HEK293 (cell line): Measurements from ENCODE around the gene KCNJ1.

Source experiments
- CTCF ChIA-PET: fragments of 350-600 bp; formaldehyde crosslinking; extraction: SDS; loops from one replicate; lab custom pipeline; 2021; ENCODE audit warnings: antibody characterized with exemption; lab: Yijun Ruan, JAX
- POLR2A ChIA-PET: fragments of 300-600 bp; formaldehyde crosslinking; extraction: SDS; loops from one replicate; lab custom pipeline; 2020; ENCODE audit warnings: antibody characterized with exemption, inconsistent platforms; lab: Yijun Ruan, JAX
- H3K27ac ChIP-seq: fragments of 200-500 bp; sonication (Bioruptor generic); 2 replicates; pipeline ENCODE4 v1.5.1; 2014; ENCODE audit warnings: low read depth, low read length, control low read depth, inconsistent platforms; ENCODE audit errors: extremely low read depth
- H3K36me3 ChIP-seq, 2 experiments: fragments of 200-500 bp in 1 of 2; sonication (Bioruptor generic) in 1 of 2; 1 replicate in 1 of 2; 2 replicates in 1 of 2; pipeline ENCODE4 v1.5.1; 2014 to 2017; ENCODE audit warnings: inconsistent platforms in 2 of 2, low read length in 2 of 2; ENCODE audit not compliant: control insufficient read depth in 2 of 2, insufficient read depth in 1 of 2
- H3K4me1 ChIP-seq: fragments of 200-500 bp; sonication (Bioruptor generic); 2 replicates; pipeline ENCODE4 v1.5.1; 2014; ENCODE audit warnings: mild to moderate bottlenecking, low read length, inconsistent platforms; ENCODE audit not compliant: control insufficient read depth, insufficient read depth
- H3K4me3 ChIP-seq: 2 replicates; pipeline ENCODE4 v1.5.1; 2011; ENCODE audit warnings: low read depth, mild to moderate bottlenecking, control low read depth, low read length, moderate library complexity
- H3K9me3 ChIP-seq: fragments of 200-500 bp; sonication (Bioruptor generic); 2 replicates; pipeline ENCODE4 v1.5.1; 2014; ENCODE audit warnings: low read depth, low read length, inconsistent platforms; ENCODE audit not compliant: control insufficient read depth, insufficient read depth
- GFI1B ChIP-seq: fragments of 450-650 bp; formaldehyde crosslinking; IDR thresholded peaks from 2 replicates; pipeline ENCODE4 v1.5.1; 2016; ENCODE audit warnings: missing biosample characterization, missing genetic modification characterization
- KLF9 ChIP-seq: fragments of 450-650 bp; formaldehyde crosslinking; IDR thresholded peaks from 2 replicates; pipeline ENCODE4 v1.5.1; 2016; ENCODE audit warnings: missing biosample characterization, missing genetic modification characterization, low read depth
- PATZ1 ChIP-seq: fragments of 450-650 bp; formaldehyde crosslinking; IDR thresholded peaks from 2 replicates; pipeline ENCODE4 v1.5.1; 2016; ENCODE audit warnings: missing biosample characterization, missing genetic modification characterization
- RBAK ChIP-seq: fragments of 450-650 bp; formaldehyde crosslinking; IDR thresholded peaks from 2 replicates; pipeline ENCODE4 v1.5.1; 2016; ENCODE audit warnings: missing biosample characterization, missing genetic modification characterization
- REST ChIP-seq: fragments of 450-650 bp; formaldehyde crosslinking; IDR thresholded peaks from 2 replicates; pipeline ENCODE4 v1.5.1; 2016; ENCODE audit warnings: missing biosample characterization, missing genetic modification characterization
- ZFHX2 ChIP-seq: fragments of 450-650 bp; formaldehyde crosslinking; conservative IDR thresholded peaks from 2 replicates; pipeline ENCODE4 v1.5.1; 2016; ENCODE audit warnings: missing biosample characterization, missing genetic modification characterization
- ZNF248 ChIP-seq: fragments of 450-650 bp; formaldehyde crosslinking; IDR thresholded peaks from 2 replicates; pipeline ENCODE4 v1.5.1; 2017; ENCODE audit warnings: missing biosample characterization, missing genetic modification characterization
- ZNF404 ChIP-seq: fragments of 450-650 bp; formaldehyde crosslinking; IDR thresholded peaks from 2 replicates; pipeline ENCODE4 v1.5.1; 2017; ENCODE audit warnings: missing biosample characterization, missing genetic modification characterization
- ZNF558 ChIP-seq: fragments of 450-650 bp; formaldehyde crosslinking; IDR thresholded peaks from 2 replicates; pipeline ENCODE4 v1.5.1; 2016; ENCODE audit warnings: missing biosample characterization, missing genetic modification characterization
- ZNF623 ChIP-seq: fragments of 450-650 bp; formaldehyde crosslinking; IDR thresholded peaks from 2 replicates; pipeline ENCODE4 v1.5.1; 2016; ENCODE audit warnings: missing biosample characterization, missing genetic modification characterization
- ZXDB ChIP-seq: fragments of 450-650 bp; formaldehyde crosslinking; IDR thresholded peaks from 2 replicates; pipeline ENCODE4 v1.5.1; 2016; ENCODE audit warnings: missing biosample characterization, missing genetic modification characterization
- TF ChIP-seq, protein P1 (sequence below): fragments of 450-650 bp; formaldehyde crosslinking; IDR thresholded peaks from 2 replicates; pipeline ENCODE4 v1.5.1; 2016; ENCODE audit warnings: missing biosample characterization, missing genetic modification characterization
- TF ChIP-seq, protein P2 (sequence below): fragments of 450-650 bp; IDR thresholded peaks from 2 replicates; pipeline ENCODE4 v1.5.1; 2018; ENCODE audit warnings: missing biosample characterization, mild to moderate bottlenecking, missing genetic modification characterization
- TF ChIP-seq, protein P3 (sequence below): fragments of 450-650 bp; formaldehyde crosslinking; IDR thresholded peaks from 2 replicates; pipeline ENCODE4; 2016; ENCODE audit warnings: missing biosample characterization, missing genetic modification characterization
- TF ChIP-seq, protein P4 (sequence below): fragments of 450-650 bp; formaldehyde crosslinking; IDR thresholded peaks from 2 replicates; pipeline ENCODE4 v1.5.1; 2016; ENCODE audit warnings: missing biosample characterization, missing genetic modification characterization

Gene KCNJ1

DNA sequence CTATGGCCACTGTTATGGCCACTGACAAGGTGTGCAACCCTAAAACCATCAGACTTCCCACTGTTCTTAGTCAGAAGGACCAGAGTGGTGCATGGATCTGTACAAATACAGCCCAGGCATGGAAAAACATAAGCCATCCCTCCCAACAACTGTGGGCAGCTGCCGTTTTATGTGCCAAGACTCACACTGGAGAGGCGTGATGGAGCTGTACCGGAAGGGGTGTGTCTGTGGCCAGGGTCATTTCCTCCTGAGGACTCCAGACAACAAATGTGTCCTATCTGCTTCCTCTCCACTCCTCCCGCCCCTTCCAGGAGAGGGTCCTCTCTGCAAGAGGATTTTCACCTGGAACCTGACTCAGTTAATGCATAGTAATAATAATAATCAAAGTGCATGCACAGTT lies 29.5 kb downstream of the KCNJ1 start:
- no peaks in the 10 kb centered on the region for H3K4me1 ChIP-seq

GRCh38 chr11:128835741-128836430 lies 31.2 kb downstream of the KCNJ1 start:
- Histone ChIP-seq H3K4me3 (no peak overlapping the region), H3K27ac (no peak overlapping the region), H3K9me3 (no peaks in the 10 kb centered on the region), H3K4me1 (no peaks in the 10 kb centered on the region), H3K36me3 (no peaks in the 10 kb centered on the region)
- ChIA-PET POLR2A (interaction anchor here (0.6 kb wide), 1 partner anchor 72 kb away, joined by 6 read pairs; no protein-coding TSS in a partner anchor), CTCF (interaction anchor here (0.7 kb wide), 1 partner anchor 678 kb away, joined by 3 read pairs; no protein-coding TSS in a partner anchor)
- TF ChIP-seq, protein P1, sequence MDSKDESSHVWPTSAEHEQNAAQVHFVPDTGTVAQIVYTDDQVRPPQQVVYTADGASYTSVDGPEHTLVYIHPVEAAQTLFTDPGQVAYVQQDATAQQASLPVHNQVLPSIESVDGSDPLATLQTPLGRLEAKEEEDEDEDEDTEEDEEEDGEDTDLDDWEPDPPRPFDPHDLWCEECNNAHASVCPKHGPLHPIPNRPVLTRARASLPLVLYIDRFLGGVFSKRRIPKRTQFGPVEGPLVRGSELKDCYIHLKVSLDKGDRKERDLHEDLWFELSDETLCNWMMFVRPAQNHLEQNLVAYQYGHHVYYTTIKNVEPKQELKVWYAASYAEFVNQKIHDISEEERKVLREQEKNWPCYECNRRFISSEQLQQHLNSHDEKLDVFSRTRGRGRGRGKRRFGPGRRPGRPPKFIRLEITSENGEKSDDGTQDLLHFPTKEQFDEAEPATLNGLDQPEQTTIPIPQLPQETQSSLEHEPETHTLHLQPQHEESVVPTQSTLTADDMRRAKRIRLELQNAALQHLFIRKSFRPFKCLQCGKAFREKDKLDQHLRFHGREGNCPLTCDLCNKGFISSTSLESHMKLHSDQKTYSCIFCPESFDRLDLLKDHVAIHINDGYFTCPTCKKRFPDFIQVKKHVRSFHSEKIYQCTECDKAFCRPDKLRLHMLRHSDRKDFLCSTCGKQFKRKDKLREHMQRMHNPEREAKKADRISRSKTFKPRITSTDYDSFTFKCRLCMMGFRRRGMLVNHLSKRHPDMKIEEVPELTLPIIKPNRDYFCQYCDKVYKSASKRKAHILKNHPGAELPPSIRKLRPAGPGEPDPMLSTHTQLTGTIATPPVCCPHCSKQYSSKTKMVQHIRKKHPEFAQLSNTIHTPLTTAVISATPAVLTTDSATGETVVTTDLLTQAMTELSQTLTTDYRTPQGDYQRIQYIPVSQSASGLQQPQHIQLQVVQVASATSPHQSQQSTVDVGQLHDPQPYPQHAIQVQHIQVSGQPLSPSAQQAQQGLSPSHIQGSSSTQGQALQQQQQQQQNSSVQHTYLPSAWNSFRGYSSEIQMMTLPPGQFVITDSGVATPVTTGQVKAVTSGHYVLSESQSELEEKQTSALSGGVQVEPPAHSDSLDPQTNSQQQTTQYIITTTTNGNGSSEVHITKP (tag by site-specific recombination), result no peak
- TF ChIP-seq ZNF248 (tag by site-specific recombination), result no peak
- TF ChIP-seq, protein P2, sequence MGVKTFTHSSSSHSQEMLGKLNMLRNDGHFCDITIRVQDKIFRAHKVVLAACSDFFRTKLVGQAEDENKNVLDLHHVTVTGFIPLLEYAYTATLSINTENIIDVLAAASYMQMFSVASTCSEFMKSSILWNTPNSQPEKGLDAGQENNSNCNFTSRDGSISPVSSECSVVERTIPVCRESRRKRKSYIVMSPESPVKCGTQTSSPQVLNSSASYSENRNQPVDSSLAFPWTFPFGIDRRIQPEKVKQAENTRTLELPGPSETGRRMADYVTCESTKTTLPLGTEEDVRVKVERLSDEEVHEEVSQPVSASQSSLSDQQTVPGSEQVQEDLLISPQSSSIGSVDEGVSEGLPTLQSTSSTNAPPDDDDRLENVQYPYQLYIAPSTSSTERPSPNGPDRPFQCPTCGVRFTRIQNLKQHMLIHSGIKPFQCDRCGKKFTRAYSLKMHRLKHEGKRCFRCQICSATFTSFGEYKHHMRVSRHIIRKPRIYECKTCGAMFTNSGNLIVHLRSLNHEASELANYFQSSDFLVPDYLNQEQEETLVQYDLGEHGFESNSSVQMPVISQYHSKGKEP (tag by site-specific recombination), result no peak
- no peak for TF ChIP-seq KLF9 (tag by site-specific recombination)
- TF ChIP-seq ZNF623 (tag by site-specific recombination), result no peak
- no peak for TF ChIP-seq GFI1B (tag by site-specific recombination)
- TF ChIP-seq ZNF404 (tag by site-specific recombination), result no peak

More for the DNA sequence above, 29.5 kb downstream of the KCNJ1 start:
- ChIA-PET POLR2A (no interaction called here), CTCF (interaction anchor here (1.4 kb wide), 1 partner anchor 10 kb away, joined by 7 read pairs; no protein-coding TSS in a partner anchor)
- no peak overlapping the region for H3K4me3 ChIP-seq
- H3K9me3 ChIP-seq, result no peaks in the 10 kb centered on the region
- H3K36me3 ChIP-seq, result no peaks in the 10 kb centered on the region
- H3K27ac ChIP-seq, result no peak overlapping the region
- no peak for TF ChIP-seq ZFHX2 (tag by site-specific recombination)
- no peak for TF ChIP-seq ZXDB
- no peak for TF ChIP-seq PATZ1 (tag by site-specific recombination)
- TF ChIP-seq, protein P3, sequence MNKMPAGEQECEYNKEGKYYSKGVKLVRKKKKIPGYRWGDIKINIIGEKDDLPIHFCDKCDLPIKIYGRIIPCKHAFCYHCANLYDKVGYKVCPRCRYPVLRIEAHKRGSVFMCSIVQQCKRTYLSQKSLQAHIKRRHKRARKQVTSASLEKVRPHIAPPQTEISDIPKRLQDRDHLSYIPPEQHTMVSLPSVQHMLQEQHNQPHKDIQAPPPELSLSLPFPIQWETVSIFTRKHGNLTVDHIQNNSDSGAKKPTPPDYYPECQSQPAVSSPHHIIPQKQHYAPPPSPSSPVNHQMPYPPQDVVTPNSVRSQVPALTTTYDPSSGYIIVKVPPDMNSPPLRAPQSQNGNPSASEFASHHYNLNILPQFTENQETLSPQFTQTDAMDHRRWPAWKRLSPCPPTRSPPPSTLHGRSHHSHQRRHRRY (tag by site-specific recombination), result no peak
- no peak for TF ChIP-seq REST (tag by site-specific recombination)
- TF ChIP-seq, protein P4, sequence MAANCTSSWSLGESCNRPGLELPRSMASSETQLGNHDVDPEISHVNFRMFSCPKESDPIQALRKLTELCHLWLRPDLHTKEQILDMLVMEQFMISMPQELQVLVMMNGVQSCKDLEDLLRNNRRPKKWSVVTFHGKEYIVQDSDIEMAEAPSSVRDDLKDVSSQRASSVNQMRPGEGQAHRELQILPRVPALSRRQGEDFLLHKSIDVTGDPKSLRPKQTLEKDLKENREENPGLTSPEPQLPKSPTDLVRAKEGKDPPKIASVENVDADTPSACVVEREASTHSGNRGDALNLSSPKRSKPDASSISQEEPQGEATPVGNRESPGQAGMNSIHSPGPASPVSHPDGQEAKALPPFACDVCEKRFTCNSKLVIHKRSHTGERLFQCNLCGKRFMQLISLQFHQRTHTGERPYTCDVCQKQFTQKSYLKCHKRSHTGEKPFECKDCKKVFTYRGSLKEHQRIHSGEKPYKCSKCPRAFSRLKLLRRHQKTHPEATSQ (tag by site-specific recombination), result no peak
- no peak for TF ChIP-seq ZNF558
- no peak for TF ChIP-seq RBAK (tag by site-specific recombination)
